ENCODE data around the gene LRRC2. TPM values are rescaled to one million over a fixed set of nuclear protein-coding genes. Genes with fewer than 3 reads are reported as not detected.

LRRC2 gene
- total and polyA plus RNA-seq, 4 donors, result 0.09 to 3.1 (median 0.73) TPM

GRCh38 chr3:46545818-46546630 is 20.1 kb downstream of the LRRC2 start:
- ATAC-seq (ENCODE audit: insufficient read depth, low FRiP score) (no peak), DNase-seq (no peak)
- Histone ChIP-seq H3K9me3 (ENCODE audit: control insufficient read depth in 4 of 4, insufficient read depth in 3 of 4, low read length in 3 of 4) (no peaks in the 10 kb centered on the region), H3K4me3 (no peak overlapping the region), H3K36me3 (ENCODE audit: control insufficient read depth in 4 of 4, insufficient read depth in 4 of 4, low read length in 4 of 4) (no peaks in the 10 kb centered on the region), H3K27ac (ENCODE audit: low read depth in 1 of 2, low read length in 1 of 2) (no peak overlapping the region), H3K27me3 (ENCODE audit: control insufficient read depth in 3 of 3, insufficient read depth in 3 of 3, low read length in 2 of 3) (no peaks in the 10 kb centered on the region), H3K4me1 (ENCODE audit: control insufficient read depth in 5 of 5, insufficient read depth in 5 of 5, low read length in 5 of 5) (no peaks in the 10 kb centered on the region), H3K9ac (ENCODE audit: insufficient read depth in 1 of 2, low read length in 2 of 2) (no peak overlapping the region)
- 87 to 91% methylated on average over 6 of the region's 6 CpGs for WGBS, 2 donors
- TF ChIP-seq CTCF (IDR thresholded peaks at IDR 0.05; ENCODE audit: control extremely low read depth, extremely low read depth), result no peak

- H3K27me3 ChIP-seq (ENCODE audit: control insufficient read depth in 3 of 3, insufficient read depth in 3 of 3, low read length in 2 of 3), result no peaks in the 10 kb centered on the region
- no peak overlapping the region for H3K9ac ChIP-seq (ENCODE audit: insufficient read depth in 1 of 2, low read length in 2 of 2)
- TF ChIP-seq CTCF (IDR thresholded peaks at IDR 0.05; ENCODE audit: control extremely low read depth, extremely low read depth), result no peak
- no peaks in the 10 kb centered on the region for H3K4me1 ChIP-seq (ENCODE audit: control insufficient read depth in 5 of 5, insufficient read depth in 5 of 5, low read length in 5 of 5)
- H3K36me3 ChIP-seq (ENCODE audit: control insufficient read depth in 4 of 4, insufficient read depth in 4 of 4, low read length in 4 of 4), result no peaks in the 10 kb centered on the region
- no peak overlapping the region for H3K4me3 ChIP-seq
- ATAC-seq (ENCODE audit: insufficient read depth, low FRiP score) (no peak), DNase-seq (no peak)
- 88 to 92% methylated on average over 17 of the region's 17 CpGs for WGBS, 2 donors
- H3K9me3 ChIP-seq (ENCODE audit: control insufficient read depth in 4 of 4, insufficient read depth in 3 of 4, low read length in 3 of 4), result no peaks in the 10 kb centered on the region
- H3K27ac ChIP-seq (ENCODE audit: low read depth in 1 of 2, low read length in 1 of 2), result no peak overlapping the region
Measured at GRCh38 chr3:46544771-46545503, 21.2 kb downstream of the LRRC2 start.

GRCh38 chr3:46542801-46543201 is 23.3 kb downstream of the LRRC2 start:
- 85 to 93% methylated on average over 5 of the region's 5 CpGs for WGBS, 2 donors
- Histone ChIP-seq H3K27me3 (ENCODE audit: control insufficient read depth in 3 of 3, insufficient read depth in 3 of 3, low read length in 2 of 3) (no peaks in the 10 kb centered on the region), H3K4me3 (no peak overlapping the region), H3K9ac (ENCODE audit: insufficient read depth in 1 of 2, low read length in 2 of 2) (no peak overlapping the region), H3K4me1 (ENCODE audit: control insufficient read depth in 5 of 5, insufficient read depth in 5 of 5, low read length in 5 of 5) (peaks cover 0 to 3% (median 0%) of the 10 kb centered on the region in 5 donors), H3K36me3 (ENCODE audit: control insufficient read depth in 4 of 4, insufficient read depth in 4 of 4, low read length in 4 of 4) (no peaks in the 10 kb centered on the region), H3K27ac (ENCODE audit: low read depth in 1 of 2, low read length in 1 of 2) (no peak overlapping the region), H3K9me3 (ENCODE audit: control insufficient read depth in 4 of 4, insufficient read depth in 3 of 4, low read length in 3 of 4) (no peaks in the 10 kb centered on the region)
- DNase-seq (no peak), ATAC-seq (ENCODE audit: insufficient read depth, low FRiP score) (no peak)
- TF ChIP-seq CTCF (IDR thresholded peaks at IDR 0.05; ENCODE audit: control extremely low read depth, extremely low read depth), result no peak

Measured in lung (tissue), 12 donors.